C1 segment of cervical spinal cord (tissue), 14 donors: ENCODE data around the gene EIF5AL1.
"Not testable (repeated sequence)": the region's sequence is repeated elsewhere in the genome, so short reads cannot be mapped to it uniquely, and the experiment has no call there.

ENCODE experiments used
- DNase-seq, 14 donors: peaks; one replicate each; lab custom pipeline; 2025; lab: John Stamatoyannopoulos, UW

EIF5AL1 gene

GRCh38 chr10:79511891-79512583 lies at the start of gene EIF5AL1:
EIF5AL1 (plus strand) TSS chr10:79512533; CDS start chr10:79512650, 117 bp downstream.
- not testable (repeated sequence) for DNase-seq

GRCh38 chr10:79463578-79464496 lies 48.5 kb upstream of the EIF5AL1 start:
- DNase-seq, result no peak

GRCh38 chr10:79465341-79465740 lies 47.0 kb upstream of the EIF5AL1 start:
- DNase-seq, result no peak

GRCh38 chr10:79468015-79468560 lies 44.2 kb upstream of the EIF5AL1 start:
- no peak for DNase-seq

- no peak for DNase-seq
Observed at GRCh38 chr10:79468841-79469585, 43.3 kb upstream of the EIF5AL1 start.

- no peak for DNase-seq
Observed at GRCh38 chr10:79470096-79470495, 42.2 kb upstream of the EIF5AL1 start.

- DNase-seq, result no peak
Observed at GRCh38 chr10:79471776-79472175, 40.6 kb upstream of the EIF5AL1 start.

- no peak for DNase-seq
Observed at GRCh38 chr10:79472449-79472848, 39.9 kb upstream of the EIF5AL1 start.

GRCh38 chr10:79472951-79473350 lies 39.4 kb upstream of the EIF5AL1 start:
- DNase-seq, result no peak

- no peak for DNase-seq
Observed at GRCh38 chr10:79473496-79474095, 38.7 kb upstream of the EIF5AL1 start.

- DNase-seq, result no peak
Observed at GRCh38 chr10:79475119-79475653, 37.1 kb upstream of the EIF5AL1 start.

- no peak for DNase-seq
Observed at GRCh38 chr10:79475877-79476276, 36.5 kb upstream of the EIF5AL1 start.

GRCh38 chr10:79476645-79477044 lies 35.7 kb upstream of the EIF5AL1 start:
- no peak for DNase-seq

GRCh38 chr10:79477456-79477855 lies 34.9 kb upstream of the EIF5AL1 start:
- DNase-seq, result no peak

GRCh38 chr10:79479283-79479909 lies 32.9 kb upstream of the EIF5AL1 start:
- no peak for DNase-seq

GRCh38 chr10:79482304-79482703 lies 30.0 kb upstream of the EIF5AL1 start:
- no peak for DNase-seq

- DNase-seq, result no peak
Observed at GRCh38 chr10:79482741-79483140, 29.6 kb upstream of the EIF5AL1 start.

GRCh38 chr10:79483299-79483698 lies 29.0 kb upstream of the EIF5AL1 start:
- DNase-seq, result no peak

GRCh38 chr10:79483948-79484347 lies 28.4 kb upstream of the EIF5AL1 start:
- no peak for DNase-seq

- no peak for DNase-seq
Observed at GRCh38 chr10:79484476-79484875, 27.9 kb upstream of the EIF5AL1 start.
